GM23248 (cell line): ENCODE results near the gene HERC3.

Experiments used
- EZH2 ChIP-seq: fragments of 200-600 bp; sonication (generic); IDR thresholded peaks from 2 replicates; pipeline ENCODE4 v1.6.1; 2018; ENCODE audit warnings: antibody characterized with exemption, mild to moderate bottlenecking; ENCODE audit not compliant: insufficient read depth, poor library complexity, severe bottlenecking
- EZH2phosphoT487 ChIP-seq: fragments of 200-600 bp; sonication (generic); IDR thresholded peaks from 2 replicates; pipeline ENCODE4 v1.6.1; 2018; ENCODE audit warnings: antibody characterized with exemption, moderate library complexity, mild to moderate bottlenecking, low read depth; ENCODE audit not compliant: insufficient read depth

DNA sequence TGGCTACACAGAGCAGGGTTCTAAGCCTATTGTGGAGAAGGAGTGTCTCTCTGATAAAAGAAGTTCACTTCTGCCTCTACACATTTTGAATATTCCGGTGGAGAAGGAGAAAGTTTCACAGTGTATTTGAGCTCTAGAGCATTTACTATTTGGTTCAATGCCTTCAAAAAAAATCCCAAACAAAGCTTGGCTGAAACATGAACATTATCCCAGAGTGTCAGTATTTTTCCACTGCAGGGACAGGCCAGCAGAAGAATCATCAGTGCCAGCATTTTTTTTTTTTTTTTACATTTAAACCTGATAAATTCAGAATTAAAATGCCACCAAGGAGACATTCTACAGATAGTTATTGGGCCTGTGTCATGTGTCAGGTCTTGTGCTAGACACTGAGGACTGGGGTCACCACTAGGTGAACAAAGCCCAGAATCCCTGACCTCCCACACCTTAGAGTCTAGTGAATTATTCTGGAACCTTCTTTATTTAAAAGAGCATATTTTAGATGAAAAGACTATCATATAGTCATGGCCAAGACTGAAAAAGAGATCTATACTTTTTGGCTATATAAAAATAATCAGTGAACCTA is 153.4 kb downstream of the HERC3 start:
- TF ChIP-seq EZH2 (no peak), EZH2phosphoT487 (no peak)
